Urinary bladder (tissue), 4 donors: Measurements from ENCODE around the gene CPLANE2. TPM values are rescaled to one million over a fixed set of nuclear protein-coding genes. Genes with fewer than 3 reads are reported as not detected.
A peak's percentile ranks its signal among the peaks of the same experiment; 100 is the strongest.
"Not testable (repeated sequence)": the region's sequence is repeated elsewhere in the genome, so short reads cannot be mapped to it uniquely, and the experiment has no call there.

Experiments used
- DNase-seq: peaks from one replicate; pipeline ENCODE4 v3.0.0-alpha.2; 2015; ENCODE audit errors: extremely low spot score
- H3K27ac ChIP-seq: one replicate; pipeline ENCODE4 v1.5.1; 2013; ENCODE audit warnings: low read depth, mild to moderate bottlenecking, moderate library complexity
- H3K36me3 ChIP-seq: one replicate; pipeline ENCODE4 v1.6.1; 2013; ENCODE audit warnings: mild to moderate bottlenecking, moderate library complexity; ENCODE audit not compliant: insufficient read depth
- H3K4me1 ChIP-seq: one replicate; pipeline ENCODE4 v1.6.1; 2013; ENCODE audit warnings: mild to moderate bottlenecking, moderate library complexity; ENCODE audit not compliant: insufficient read depth
- H3K4me3 ChIP-seq: one replicate; pipeline ENCODE4 v1.5.1; 2013; ENCODE audit warnings: low read depth, low read length
- WGBS: extraction: QIAGEN DNeasy Blood & Tissue Kit; methylation state at CpG from one replicate; pipeline ENCODE4 v1.1.7; 2013; 5-methylcytosine and 5-hydroxymethylcytosine counted together
- polyA plus RNA-seq: library from polyadenylated mRNA; stranded (reverse); fragments of 200-250 nt; gene quantifications from one replicate; pipeline ENCODE4 v1.2.3, GENCODE V29; 2013
- total RNA-seq: library from RNA; depleted of rRNA; stranded (reverse); fragments of >200 nt; gene quantifications from one replicate; pipeline ENCODE4 v1.2.3, GENCODE V29; 2014
- donor health status: healthy with polysubstance abuse.
- donor health status: healthy.

CPLANE2 gene
- total and polyA plus RNA-seq, 2 donors: 3.2 to 8.5 TPM

GRCh38 chr1:16215882-16216753, 20.9 kb downstream of the CPLANE2 start:
- DNase-seq: peak; percentile 90
- Histone ChIP-seq H3K4me1 (no peaks in the 10 kb centered on the region), H3K27ac (no peak overlapping the region), H3K4me3 (peak overlapping the region; percentile 9), H3K36me3 (no peaks in the 10 kb centered on the region)
- 12% methylated on average over 33 of the region's 33 CpGs for WGBS

- H3K27ac ChIP-seq, H3K4me3 ChIP-seq, H3K4me1 ChIP-seq, DNase-seq, H3K36me3 ChIP-seq: not testable (repeated sequence)
- 95% methylated on average over 14 of the region's 14 CpGs for WGBS
Measured at GRCh38 chr1:16215240-16215639, 21.7 kb downstream of the CPLANE2 start.

- not testable (repeated sequence) for DNase-seq, H3K4me1 ChIP-seq, H3K27ac ChIP-seq, H3K36me3 ChIP-seq, H3K4me3 ChIP-seq
- WGBS: 93% methylated on average over 3 of the region's 3 CpGs
Measured at GRCh38 chr1:16213544-16213943, 23.4 kb downstream of the CPLANE2 start.

- no peaks in the 10 kb centered on the region for H3K36me3 ChIP-seq
- DNase-seq: no peak
- WGBS: 69% methylated on average over 3 of the region's 3 CpGs
- H3K4me3 ChIP-seq: no peak overlapping the region
- H3K27ac ChIP-seq: no peak overlapping the region
- H3K4me1 ChIP-seq: no peaks in the 10 kb centered on the region
Measured at GRCh38 chr1:16213013-16213412, 24.0 kb downstream of the CPLANE2 start.

DNA sequence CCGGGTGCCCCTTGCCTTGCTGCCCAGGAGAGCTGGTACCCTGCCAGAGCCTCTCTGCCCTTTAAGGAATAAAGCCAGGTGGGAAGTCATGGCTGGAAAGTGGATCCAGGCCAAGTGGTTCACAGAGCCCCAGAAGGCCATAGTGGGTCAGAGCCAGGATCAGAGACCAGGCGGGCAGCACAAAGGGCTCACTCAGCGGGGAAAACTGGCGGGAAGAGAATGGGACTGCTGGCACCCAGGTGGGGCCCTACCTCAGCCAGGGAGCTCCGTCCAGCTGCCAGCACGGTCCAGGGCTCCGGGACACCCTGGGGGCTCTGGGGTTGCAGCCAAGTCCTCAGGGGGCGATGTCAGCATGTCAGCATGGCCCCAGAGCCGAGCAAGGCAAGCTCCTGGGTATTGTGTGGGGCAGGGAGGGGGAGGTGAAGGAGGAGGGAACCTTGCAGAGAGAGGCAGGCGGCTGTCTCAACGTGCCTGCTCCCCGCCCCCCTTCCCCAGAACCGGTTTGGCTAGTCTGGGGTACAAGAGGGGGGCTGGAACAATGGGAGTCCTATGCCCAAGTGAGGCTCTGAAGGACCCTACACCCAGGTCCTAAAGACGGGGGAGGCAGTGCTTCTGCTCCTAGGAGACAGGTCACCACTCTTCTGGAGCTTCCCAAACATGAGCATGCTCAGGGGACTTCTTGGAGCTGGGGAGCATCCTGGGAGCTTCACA, 24.6 kb downstream of the CPLANE2 start, which contains the start of gene ARHGEF19:
Gene ARHGEF19, minus strand, starts transcription at position 402 of the 711 bp plus-strand sequence. CDS start 3,598 bp downstream, outside the sequence.
- 36% methylated on average over 14 of the region's 14 CpGs for WGBS
- DNase-seq: peak; percentile 64
- Histone ChIP-seq H3K27ac (no peak within 1 kb of the TSS), H3K36me3 (no peaks in the 10 kb centered on the region), H3K4me1 (no peaks in the 10 kb centered on the region), H3K4me3 (no peak within 1 kb of the TSS)

DNA sequence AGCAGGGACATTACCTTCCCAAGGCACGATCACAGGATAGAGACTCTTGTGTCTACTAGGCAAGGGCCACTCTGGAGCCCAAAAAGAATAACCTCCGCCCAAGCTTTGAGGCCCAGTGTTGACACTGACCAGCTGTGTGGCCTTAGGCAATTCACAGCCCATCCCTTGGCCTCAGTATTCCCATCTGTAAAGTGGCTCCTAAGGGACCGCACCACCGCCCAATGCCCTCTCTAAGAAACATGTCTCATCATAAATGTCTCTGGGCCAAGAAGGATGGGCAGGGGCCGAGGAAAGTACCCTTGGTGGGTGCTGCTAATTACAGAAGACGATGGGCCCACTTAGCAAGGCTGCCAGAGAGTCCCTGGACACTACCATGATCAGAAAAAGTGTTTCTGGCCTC, 25.2 kb downstream of the CPLANE2 start:
- Histone ChIP-seq H3K36me3 (no peaks in the 10 kb centered on the region), H3K4me3 (no peak overlapping the region), H3K4me1 (no peaks in the 10 kb centered on the region), H3K27ac (no peak overlapping the region)
- no peak for DNase-seq
- WGBS: 82% methylated on average over 6 of the region's 6 CpGs

GRCh38 chr1:16210581-16210980, 26.4 kb downstream of the CPLANE2 start:
- H3K36me3 ChIP-seq: no peaks in the 10 kb centered on the region
- 87% methylated on average over 4 of the region's 4 CpGs for WGBS
- no peak for DNase-seq
- no peak overlapping the region for H3K27ac ChIP-seq
- no peaks in the 10 kb centered on the region for H3K4me1 ChIP-seq
- H3K4me3 ChIP-seq: no peak overlapping the region

DNA sequence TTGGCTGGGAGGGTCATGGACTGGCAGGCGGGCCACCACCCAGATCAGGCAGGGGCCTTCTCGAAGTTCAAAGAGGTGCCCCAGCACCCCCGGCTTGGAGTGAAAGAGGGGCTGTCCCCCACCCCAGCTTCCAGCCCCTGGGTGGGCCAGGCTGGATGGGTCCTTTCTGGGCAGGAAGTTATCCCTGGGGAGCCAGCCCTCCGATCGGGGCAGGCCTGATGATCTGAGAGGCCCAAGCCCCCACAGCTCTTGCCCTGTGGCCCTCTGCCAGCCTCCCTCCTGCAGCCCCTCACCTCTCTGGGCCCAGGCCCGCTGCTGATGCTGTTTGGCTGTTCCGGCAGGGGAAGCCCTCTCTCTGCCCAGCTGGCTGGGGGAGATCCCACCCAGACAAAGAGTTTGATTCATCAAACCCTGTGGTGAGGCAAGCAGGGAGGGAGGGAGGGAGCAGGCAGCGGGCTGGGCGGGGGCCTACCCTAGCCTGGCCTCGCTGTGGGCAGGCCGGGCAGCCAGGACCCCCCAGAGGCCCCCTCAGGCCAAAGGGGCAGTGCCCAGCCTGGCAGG, 27.1 kb downstream of the CPLANE2 start:
- Histone ChIP-seq H3K4me1 (no peaks in the 10 kb centered on the region), H3K4me3 (no peak overlapping the region), H3K36me3 (no peaks in the 10 kb centered on the region), H3K27ac (no peak overlapping the region)
- DNase-seq: no peak
- WGBS: 74% methylated on average over 11 of the region's 11 CpGs

DNA sequence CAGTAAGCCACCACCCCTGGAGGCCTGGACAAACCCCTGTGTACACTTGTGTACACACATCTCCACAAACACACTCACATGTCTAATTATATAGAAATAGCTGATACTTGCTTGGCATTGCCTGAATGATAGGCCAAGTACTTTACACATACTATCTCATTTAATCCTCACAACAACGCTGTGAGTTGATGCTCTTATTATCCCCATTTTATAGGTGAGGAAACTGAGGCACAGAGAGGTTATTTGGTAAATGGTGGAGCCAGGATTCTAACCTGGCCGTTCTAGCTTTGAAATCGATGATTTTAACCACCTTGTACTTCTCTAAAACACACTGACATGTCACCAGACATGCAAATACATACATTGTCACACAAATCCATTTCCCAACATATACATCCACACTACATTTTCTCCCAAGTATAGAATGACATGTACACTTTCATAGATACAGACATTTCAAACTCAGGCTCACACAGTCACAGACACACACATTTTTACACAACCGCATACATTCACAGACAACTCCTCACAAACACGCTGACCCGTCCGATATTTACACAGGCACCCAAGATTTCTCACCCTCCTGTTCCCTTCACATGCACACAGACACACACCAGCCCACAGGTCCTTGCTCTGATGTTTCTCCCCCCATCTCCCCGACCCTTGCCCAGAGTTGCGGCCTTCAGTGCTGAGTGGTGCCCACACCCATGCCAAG, 27.7 kb downstream of the CPLANE2 start:
- Histone ChIP-seq H3K4me3 (no peak overlapping the region), H3K4me1 (no peaks in the 10 kb centered on the region), H3K27ac (no peak overlapping the region), H3K36me3 (no peaks in the 10 kb centered on the region)
- 80% methylated on average over 9 of the region's 9 CpGs for WGBS
- no peak for DNase-seq

GRCh38 chr1:16208270-16208987, 28.6 kb downstream of the CPLANE2 start:
- Histone ChIP-seq H3K27ac (no peak overlapping the region), H3K4me3 (no peak overlapping the region), H3K36me3 (no peaks in the 10 kb centered on the region), H3K4me1 (no peaks in the 10 kb centered on the region)
- 80% methylated on average over 13 of the region's 13 CpGs for WGBS
- DNase-seq: no peak

- H3K4me1 ChIP-seq: no peaks in the 10 kb centered on the region
- no peak for DNase-seq
- 54% methylated on average over 51 of the region's 51 CpGs for WGBS
- peak overlapping the region; percentile 88 for H3K27ac ChIP-seq
- H3K36me3 ChIP-seq: no peaks in the 10 kb centered on the region
- H3K4me3 ChIP-seq: peak overlapping the region; percentile 37
Measured at GRCh38 chr1:16207318-16208269, 29.4 kb downstream of the CPLANE2 start.
